Adrenal gland (tissue), 12 donors: ENCODE results near the gene RFC2. TPM values are rescaled to one million over a fixed set of nuclear protein-coding genes. Genes with fewer than 3 reads are reported as not detected.

Source experiments
- microRNA counts, 2 donors: library from miRNA; unstranded; fragments of <30 nt; microRNA quantifications; one replicate each; lab custom pipeline; 2016
- microRNA-seq, 3 donors: library from miRNA; unstranded; fragments of <30 nt; microRNA quantifications; one replicate each; pipeline ENCODE4, GENCODE V29; 2017 to 2020
- polyA plus RNA-seq, 3 donors: library from polyadenylated mRNA; stranded (reverse); fragments of 200-250 nt in 2 of 3; fragments of 350-450 nt in 1 of 3; fragmentation: Illumina TruSeq in 1 of 3; extraction: RNeasy Lipid Tissue Mini Kit (QIAGEN cat#74804) in 1 of 3; gene quantifications; one replicate each; pipeline ENCODE4 v1.2.3, GENCODE V29; 2013 to 2014
- small RNA-seq, 2 donors: library from RNA; depleted of rRNA; stranded (forward); fragments of <200 nt; gene quantifications; one replicate each; pipeline ENCODE3, GENCODE V24; 2016
- total RNA-seq, 9 donors: library from RNA; depleted of rRNA in 4 of 9; stranded (reverse); fragments of >200 nt in 4 of 9; fragments of 120-200 nt in 1 of 9; fragmentation: NEBNext Ultra II Directional in 1 of 9; extraction: Animal tissue kit (Norgen Biotek cat#: 25700) in 1 of 9; gene quantifications; one replicate each; pipeline versions ENCODE4 v1.1.0 to v1.2.4, GENCODE V29; 2013 to 2023
- donor health status: healthy with polysubstance abuse.
- donor health status: Bipolar disorder and iron deficiency.
- donor health status: DM: yes; HTN: yes; CAD: no.
- donor health status: DM: no; HTN: no; CAD: no.
- donor health status: DM: no; HTN: no; CAD: no.
- donor health status: DM: yes; HTN: yes; CAD: no.

The RFC2 gene
- total and polyA plus RNA-seq, 12 donors, result 9.3 to 23.2 (median 14.6) TPM

MicroRNAs encoded within 50 kb of the gene (microRNA counts, 767-probe panel; counts per million panel counts)
- microRNA hsa-miR-590-3p (lab: Ali Mortazavi, UCI) (0 counts per million in 2 donors), microRNA hsa-miR-590-5p (lab: Ali Mortazavi, UCI) (3,536 to 4,020 counts per million in 2 donors)

Small RNAs within 50 kb of the gene (microRNA-seq; reads per million reads assigned to microRNA genes)
- gene MIR590, result 86.6 to 294 (median 201) reads per million in 3 donors

Small RNAs within 50 kb of the gene (small RNA-seq; reads per million reads assigned to genes)
- gene MIR590, result 0.42 to 0.71 reads per million in 2 donors

Other genes with a start within 250 kb of the RFC2 start
- 10 to 100 TPM in 7 of 9 donors, 1 to 10 TPM in 2; 7.0 to 25.6 (median 15.6) TPM for gene ELN, start 226.2 kb downstream of the RFC2 start, total RNA-seq
- gene ELN, start 226.2 kb downstream of the RFC2 start, polyA plus RNA-seq, result 100 to 1,000 TPM in 1 of 3 donors, 10 to 100 TPM in 1, 1 to 10 TPM in 1; 4.6 to 107 (median 33.4) TPM
- gene LIMK1, start 170.6 kb downstream of the RFC2 start, total RNA-seq, result 10 to 100 TPM; 17.7 to 32.1 (median 21.8) TPM
- gene LIMK1, start 170.6 kb downstream of the RFC2 start, polyA plus RNA-seq, result 10 to 100 TPM in 1 of 3 donors, 1 to 10 TPM in 2; 7.2 to 18.6 (median 8.9) TPM
- gene EIF4H, start 80.0 kb downstream of the RFC2 start, total RNA-seq, result 100 to 1,000 TPM; 229 to 364 (median 262) TPM
- gene EIF4H, start 80.0 kb downstream of the RFC2 start, polyA plus RNA-seq, result 100 to 1,000 TPM; 108 to 215 (median 142) TPM
- gene LAT2, start 44.4 kb downstream of the RFC2 start, total RNA-seq, result 10 to 100 TPM in 7 of 9 donors, 1 to 10 TPM in 2; 1.7 to 16.9 (median 13.9) TPM
- 10 to 100 TPM in 1 of 3 donors, 1 to 10 TPM in 2; 5.5 to 14.3 (median 9.5) TPM for gene LAT2, start 44.4 kb downstream of the RFC2 start, polyA plus RNA-seq
- 10 to 100 TPM in 8 of 9 donors, 1 to 10 TPM in 1; 8.3 to 48.6 (median 26.3) TPM for gene CLIP2, start 35.0 kb upstream of the RFC2 start, total RNA-seq
- 10 to 100 TPM in 1 of 3 donors, 1 to 10 TPM in 2; 6.8 to 27.7 (median 8.2) TPM for gene CLIP2, start 35.0 kb upstream of the RFC2 start, polyA plus RNA-seq
- gene GTF2IRD1, start 199.5 kb upstream of the RFC2 start, total RNA-seq, result 10 to 100 TPM in 8 of 9 donors, 1 to 10 TPM in 1; 7.4 to 41.3 (median 22.6) TPM
- 10 to 100 TPM; 20.5 to 28.0 (median 27.8) TPM for gene GTF2IRD1, start 199.5 kb upstream of the RFC2 start, polyA plus RNA-seq